ENCODE data around the gene SFSWAP. TPM values are rescaled to one million over a fixed set of nuclear protein-coding genes. Genes with fewer than 3 reads are reported as not detected.

Gene SFSWAP
- total and polyA plus RNA-seq, 2 experiments from 2014 or later: 16.3 to 17.6 TPM

- TF ChIP-seq EZH2 (IDR thresholded peaks at IDR 0.05; ENCODE audit: insufficient read depth, poor library complexity, severe bottlenecking) (no peak), EZH2phosphoT487 (IDR thresholded peaks at IDR 0.05; ENCODE audit: insufficient read depth, low read depth) (no peak)
- Histone ChIP-seq H3K9me2 (ENCODE audit: insufficient read depth) (no peaks in the 10 kb centered on the region), H3K9me3 (ENCODE audit: low read depth) (no peaks in the 10 kb centered on the region), H3F3A (ENCODE audit: insufficient read depth) (peaks cover 16% of the 10 kb centered on the region), H3K4me3 (peak overlapping the region; percentile 74), H2AFZ (peak overlapping the region; percentile 64), H4K20me1 (ENCODE audit: insufficient read depth) (no peaks in the 10 kb centered on the region), H3K27ac (0 out of 2 replicates have a peak overlapping the region, but pooled peaks have one; percentile 6), H3K4me2 (ENCODE audit: unreplicated experiment) (peak overlapping the region; percentile 80), H3K79me2 (ENCODE audit: insufficient read depth) (peaks cover 28% of the 10 kb centered on the region), H3K36me3 (ENCODE audit: low read depth) (no peaks in the 10 kb centered on the region), H3K4me1 (ENCODE audit: insufficient read depth) (peaks cover 9% of the 10 kb centered on the region; the same call in 1 of the 2 replicates), H3K9ac (peak overlapping the region; percentile 73), H3K27me3 (replicated peaks; ENCODE audit: insufficient read depth) (no peaks in the 10 kb centered on the region)
- peak; percentile 59 for DNase-seq
- in situ Hi-C loops (cut with MboI): no loop called here
- 0 to 1% methylated on average over 23 to 42 of the region's 64 CpGs for WGBS, 2 experiments (ENCODE audit: low coverage in 1 of 2, low lambda C conversion rate in 2 of 2, missing lambda C conversion rate in 2 of 2)
These were observed 117.9 kb downstream of the SFSWAP start for GRCh38 chr12:131828671-131829355.

- Histone ChIP-seq H3K4me1 (ENCODE audit: insufficient read depth) (peaks cover 9% of the 10 kb centered on the region; the same call in 1 of the 2 replicates), H3K79me2 (ENCODE audit: insufficient read depth) (peaks cover 28% of the 10 kb centered on the region), H3K9me3 (ENCODE audit: low read depth) (no peaks in the 10 kb centered on the region), H2AFZ (peak overlapping the region; percentile 64), H3K4me3 (peak overlapping the region; percentile 74), H4K20me1 (ENCODE audit: insufficient read depth) (no peaks in the 10 kb centered on the region), H3K4me2 (ENCODE audit: unreplicated experiment) (peak overlapping the region; percentile 80), H3K36me3 (ENCODE audit: low read depth) (no peaks in the 10 kb centered on the region), H3F3A (ENCODE audit: insufficient read depth) (peaks cover 16% of the 10 kb centered on the region), H3K9me2 (ENCODE audit: insufficient read depth) (no peaks in the 10 kb centered on the region), H3K27ac (peak overlapping the region; percentile 6; the same call in 1 of the 2 replicates), H3K9ac (peak overlapping the region; percentile 73), H3K27me3 (replicated peaks; ENCODE audit: insufficient read depth) (no peaks in the 10 kb centered on the region)
- TF ChIP-seq EZH2phosphoT487 (IDR thresholded peaks at IDR 0.05; ENCODE audit: insufficient read depth, low read depth) (no peak), EZH2 (IDR thresholded peaks at IDR 0.05; ENCODE audit: insufficient read depth, poor library complexity, severe bottlenecking) (no peak)
- in situ Hi-C loops (cut with MboI): no loop called here
- peak; percentile 67 for DNase-seq
- WGBS, 2 experiments (ENCODE audit: low coverage in 1 of 2, low lambda C conversion rate in 2 of 2, missing lambda C conversion rate in 2 of 2): 7% methylated on average over 25 to 27 of the region's 27 CpGs
These were observed 118.5 kb downstream of the SFSWAP start for GRCh38 chr12:131829356-131829747.

GRCh38 chr12:131829791-131830334 is 119.0 kb downstream of the SFSWAP start:
- Histone ChIP-seq H3K27ac (peak overlapping the region; percentile 74; the same call in 1 of the 2 replicates), H2AFZ (peak overlapping the region; percentile 64), H3K36me3 (ENCODE audit: low read depth) (no peaks in the 10 kb centered on the region), H3K4me2 (ENCODE audit: unreplicated experiment) (peak overlapping the region; percentile 80), H3K27me3 (replicated peaks; ENCODE audit: insufficient read depth) (no peaks in the 10 kb centered on the region), H4K20me1 (ENCODE audit: insufficient read depth) (no peaks in the 10 kb centered on the region), H3K9ac (peak overlapping the region; percentile 73), H3K9me3 (ENCODE audit: low read depth) (no peaks in the 10 kb centered on the region), H3F3A (ENCODE audit: insufficient read depth) (peaks cover 16% of the 10 kb centered on the region), H3K79me2 (ENCODE audit: insufficient read depth) (peaks cover 28% of the 10 kb centered on the region), H3K4me1 (ENCODE audit: insufficient read depth) (peaks cover 7% of the 10 kb centered on the region; the same call in 1 of the 2 replicates), H3K9me2 (ENCODE audit: insufficient read depth) (no peaks in the 10 kb centered on the region), H3K4me3 (peak overlapping the region; percentile 74)
- WGBS, 2 experiments (ENCODE audit: low coverage in 1 of 2, low lambda C conversion rate in 2 of 2, missing lambda C conversion rate in 2 of 2): 17 to 27% methylated on average over 20 to 21 of the region's 28 CpGs
- in situ Hi-C loops (cut with MboI): no loop called here
- TF ChIP-seq EZH2 (IDR thresholded peaks at IDR 0.05; ENCODE audit: insufficient read depth, poor library complexity, severe bottlenecking) (no peak), EZH2phosphoT487 (IDR thresholded peaks at IDR 0.05; ENCODE audit: insufficient read depth, low read depth) (no peak)
- DNase-seq: peak; percentile 31

GRCh38 chr12:131830335-131830913 is 119.5 kb downstream of the SFSWAP start:
- H2AFZ ChIP-seq: peak overlapping the region; percentile 64
- TF ChIP-seq EZH2 (IDR thresholded peaks at IDR 0.05; ENCODE audit: insufficient read depth, poor library complexity, severe bottlenecking) (no peak), EZH2phosphoT487 (IDR thresholded peaks at IDR 0.05; ENCODE audit: insufficient read depth, low read depth) (no peak)
- in situ Hi-C loops (cut with MboI): no loop called here
- peak; percentile 97 for DNase-seq
- peak overlapping the region; percentile 73 for H3K9ac ChIP-seq
- no peaks in the 10 kb centered on the region for H3K27me3 ChIP-seq (replicated peaks; ENCODE audit: insufficient read depth)
- peaks cover 3% of the 10 kb centered on the region; the same call in 1 of the 2 replicates for H3K4me1 ChIP-seq (ENCODE audit: insufficient read depth)
- no peaks in the 10 kb centered on the region for H3K36me3 ChIP-seq (ENCODE audit: low read depth)
- peak overlapping the region; percentile 74 for H3K4me3 ChIP-seq
- no peaks in the 10 kb centered on the region for H3K9me2 ChIP-seq (ENCODE audit: insufficient read depth)
- no peaks in the 10 kb centered on the region for H4K20me1 ChIP-seq (ENCODE audit: insufficient read depth)
- H3K27ac ChIP-seq: peak overlapping the region; percentile 74
- H3F3A ChIP-seq (ENCODE audit: insufficient read depth): peaks cover 15% of the 10 kb centered on the region
- H3K4me2 ChIP-seq (ENCODE audit: unreplicated experiment): peak overlapping the region; percentile 80
- peaks cover 28% of the 10 kb centered on the region for H3K79me2 ChIP-seq (ENCODE audit: insufficient read depth)
- H3K9me3 ChIP-seq (ENCODE audit: low read depth): no peaks in the 10 kb centered on the region
- 1 to 3% methylated on average over 27 to 42 of the region's 50 CpGs for WGBS, 2 experiments (ENCODE audit: low coverage in 1 of 2, low lambda C conversion rate in 2 of 2, missing lambda C conversion rate in 2 of 2)

Measured in GM23248 (cell line).